Immature natural killer cell (primary cell): ENCODE measurements around the gene POU2AF2. TPM values are rescaled to one million over a fixed set of nuclear protein-coding genes. Genes with fewer than 3 reads are reported as not detected.

ENCODE experiments used
- polyA plus RNA-seq, 3 donors: library from polyadenylated mRNA; unstranded; fragments of 300-500 nt; fragmentation: Illumina TruSeq; gene quantifications; one replicate each; pipeline ENCODE4 v1.2.3, GENCODE V29; 2021

The POU2AF2 gene
- polyA plus RNA-seq, 3 donors from 2014 or later: not detected

Other genes starting within 250 kb of the POU2AF2 start
- not detected for gene POU2AF3, start 52.8 kb downstream of the POU2AF2 start, polyA plus RNA-seq
- under 1 TPM in 1 of 3 donors, not detected in 2; 0.09 TPM for gene POU2AF1, start 133.6 kb downstream of the POU2AF2 start, polyA plus RNA-seq